HCT116 (cell line): ENCODE data around the gene FBXL7. TPM values are rescaled to one million over a fixed set of nuclear protein-coding genes. Genes with fewer than 3 reads are reported as not detected.

Source experiments
- ATAC-seq: fragments of 200-7000 bp; cut with Tn5 transposase; 2 replicates; pipeline ENCODE4 v1.9.1; 2020; ENCODE audit warnings: mild to moderate bottlenecking, moderate library complexity
- BruUV-seq: library from RNA; stranded (reverse); fragments of 400-500 nt; replicated peaks from 2 replicates; lab custom pipeline; 2021; lab: Mats Ljungman, UMichigan
- CTCF ChIA-PET: fragments of 300-600 bp; sonication (Branson Sonifier 250); formaldehyde crosslinking; loops from one replicate; lab custom pipeline; 2021; ENCODE audit warnings: antibody characterized with exemption; lab: Charles Lee
- POLR2A ChIA-PET: fragments of 300-600, 350-600 bp; sonication (Branson Sonifier 250); formaldehyde crosslinking; loops from one replicate; lab custom pipeline; 2021; ENCODE audit warnings: antibody characterized with exemption; lab: Charles Lee
- RAD21 ChIA-PET, 2 experiments: fragments of 300-600 bp; sonication (Branson Sonifier 250); formaldehyde crosslinking; loops; one replicate each; lab custom pipeline; 2023; ENCODE audit warnings: low total read pairs in 2 of 2; ENCODE audit not compliant: uncharacterized antibody in 2 of 2, unreplicated experiment in 2 of 2, low non-redundant PET in 1 of 2; lab: Charles Lee
- DNase-seq: peaks from one replicate; pipeline ENCODE4 v3.0.0-alpha.2; 2010; ENCODE audit warnings: low read depth, low spot score
- H2AFZ ChIP-seq: fragments of 200-600 bp; shearing (Covaris generic), sonication (generic); 2 replicates; pipeline ENCODE4 v1.6.1; 2017; ENCODE audit warnings: low read depth, mixed run types, mixed read lengths, antibody characterized with exemption, low read length; ENCODE audit not compliant: poor library complexity, severe bottlenecking
- H3K27ac ChIP-seq: 2 replicates; pipeline ENCODE4 v1.5.1; 2012; ENCODE audit warnings: low read depth, low read length
- H3K27me3 ChIP-seq: fragments of 200-600 bp; sonication (generic); 2 replicates; pipeline ENCODE4 v1.6.1; 2016; ENCODE audit warnings: mixed run types, low read length, mixed read lengths; ENCODE audit not compliant: insufficient read depth
- H3K36me3 ChIP-seq, 2 experiments: fragments of 200-500 bp in 1 of 2; fragments of 200-600 bp in 1 of 2; sonication (Bioruptor generic) in 1 of 2; sonication (generic) in 1 of 2; 2 replicates each; pipeline versions ENCODE4 v1.5.1 to v1.6.1; 2014 to 2016; ENCODE audit warnings: low read length in 2 of 2, inconsistent platforms in 1 of 2, mixed read lengths in 1 of 2, mixed run types in 1 of 2; ENCODE audit not compliant: insufficient read depth in 2 of 2, control insufficient read depth in 1 of 2
- H3K4me1 ChIP-seq, 2 experiments: fragments of 200-600 bp in 1 of 2; sonication (generic) in 1 of 2; 2 replicates each; pipeline versions ENCODE4 v1.5.1 to v1.6.1; 2012 to 2017; ENCODE audit warnings: low read length in 2 of 2, inconsistent platforms in 1 of 2, mild to moderate bottlenecking in 1 of 2, mixed read lengths in 1 of 2, mixed run types in 1 of 2, moderate library complexity in 1 of 2; ENCODE audit not compliant: insufficient read depth in 2 of 2, control insufficient read depth in 1 of 2
- H3K4me2 ChIP-seq: fragments of 200-600 bp; sonication (generic); 2 replicates; pipeline ENCODE4 v1.6.1; 2017; ENCODE audit warnings: mixed run types, low read length, mixed read lengths
- H3K4me3 ChIP-seq, 2 experiments: fragments of 200-600 bp in 1 of 2; sonication (generic) in 1 of 2; replicated peaks in 1 of 2; 2 replicates each; pipeline ENCODE4 v1.5.1; 2011 to 2016; ENCODE audit warnings: low read length in 2 of 2, control low read depth in 1 of 2, low read depth in 1 of 2, mild to moderate bottlenecking in 1 of 2, mixed read lengths in 1 of 2, mixed run types in 1 of 2
- H3K79me2 ChIP-seq: fragments of 200-600 bp; sonication (generic); 2 replicates; pipeline ENCODE4 v1.6.1; 2017; ENCODE audit warnings: mild to moderate bottlenecking, mixed run types, low read length, moderate library complexity, mixed read lengths; ENCODE audit not compliant: insufficient read depth
- H3K9ac ChIP-seq: fragments of 200-600 bp; sonication (generic); 2 replicates; pipeline ENCODE4 v1.6.1; 2016; ENCODE audit warnings: low read length, mixed read lengths
- H3K9me2 ChIP-seq: fragments of 200-600 bp; sonication (generic), shearing (Covaris generic); 2 replicates; pipeline ENCODE4 v1.6.1; 2017; ENCODE audit warnings: mixed run types, mild to moderate bottlenecking, moderate library complexity; ENCODE audit not compliant: insufficient read depth
- H3K9me3 ChIP-seq, 2 experiments: fragments of 200-500 bp in 1 of 2; fragments of 200-600 bp in 1 of 2; sonication (Bioruptor generic) in 1 of 2; sonication (generic) in 1 of 2; 2 replicates each; pipeline ENCODE4 v1.6.1; 2014 to 2017; ENCODE audit warnings: low read length in 2 of 2, mixed read lengths in 2 of 2, inconsistent platforms in 1 of 2, low read depth in 1 of 2, mild to moderate bottlenecking in 1 of 2, mixed run types in 1 of 2, moderate library complexity in 1 of 2; ENCODE audit not compliant: control insufficient read depth in 1 of 2, insufficient read depth in 1 of 2
- H4K20me1 ChIP-seq: fragments of 200-600 bp; sonication (generic), shearing (Covaris generic); 2 replicates; pipeline ENCODE4 v1.6.1; 2017; ENCODE audit warnings: mixed run types, mild to moderate bottlenecking, moderate library complexity; ENCODE audit not compliant: insufficient read depth
- ATF3 ChIP-seq: IDR thresholded peaks from 2 replicates; pipeline ENCODE4 v1.6.1; 2012
- EGR1 ChIP-seq: IDR thresholded peaks from 2 replicates; pipeline ENCODE4 v1.6.1; 2012; ENCODE audit warnings: low read depth
- EZH2 ChIP-seq: fragments of 200-600 bp; sonication (generic); IDR thresholded peaks from 2 replicates; pipeline ENCODE4 v1.6.1; 2017; ENCODE audit warnings: antibody characterized with exemption, mixed run types
- FOSL1 ChIP-seq: IDR thresholded peaks from 2 replicates; pipeline ENCODE4 v1.6.1; 2012; ENCODE audit warnings: low read depth
- JUND ChIP-seq: IDR thresholded peaks from 2 replicates; pipeline ENCODE4 v1.6.1; 2012
- MAX ChIP-seq: IDR thresholded peaks from 2 replicates; pipeline ENCODE4 v1.6.1; 2012
- POLR2AphosphoS5 ChIP-seq: IDR thresholded peaks from 2 replicates; pipeline ENCODE4 v1.6.1; 2011; ENCODE audit warnings: mild to moderate bottlenecking, low read depth, low read length, moderate library complexity
- RAD21 ChIP-seq: IDR thresholded peaks from 2 replicates; pipeline ENCODE4 v1.6.1; 2012; ENCODE audit warnings: low read depth, mild to moderate bottlenecking
- REST ChIP-seq: IDR thresholded peaks from 2 replicates; pipeline ENCODE4 v1.6.1; 2012; ENCODE audit warnings: low read depth
- YY1 ChIP-seq: IDR thresholded peaks from 2 replicates; pipeline ENCODE4 v1.6.1; 2011; ENCODE audit warnings: low read length, low read depth, moderate library complexity, mild to moderate bottlenecking; ENCODE audit not compliant: insufficient replicate concordance; ENCODE audit errors: extremely low read depth
- ZFX ChIP-seq: fragments of 450-650 bp; IDR thresholded peaks from 2 replicates; pipeline ENCODE4 v1.6.1; 2017
- intact Hi-C: fragments of 100-400 bp; cut with micrococcal nuclease; formaldehyde crosslinking; loops from 2 replicates; pipeline ENCODE4 v1.10.0; 2022
- total RNA-seq: library from RNA; stranded (reverse); gene quantifications from one replicate; pipeline ENCODE4 v1.2.1, GENCODE V29; 2021; ENCODE audit not compliant: unreplicated experiment

FBXL7 gene
- total RNA-seq, 1 experiment from 2014 or later = 0.05 TPM

GRCh38 chr5:15791859-15792258, 291.9 kb downstream of the FBXL7 start:
- no peak for ATAC-seq
- H3K9me2 ChIP-seq = no peaks in the 10 kb centered on the region
- no peaks in the 10 kb centered on the region for H3K27me3 ChIP-seq
- ChIA-PET RAD21 (no interaction called here), CTCF (no interaction called here)
- intact Hi-C loops = no loop called here
- no peak for TF ChIP-seq ATF3
- TF ChIP-seq YY1 = no peak
- TF ChIP-seq JUND = no peak
- no peak for TF ChIP-seq ZFX
- no peak for TF ChIP-seq MAX
- TF ChIP-seq FOSL1 = no peak
- no peak for TF ChIP-seq EGR1
- no peak for TF ChIP-seq POLR2AphosphoS5
- TF ChIP-seq, all 23 proteins: peak for 0
- Histone ChIP-seq H3K9ac (no peak overlapping the region), H3K4me3 (no peak overlapping the region), H3K36me3 (no peaks in the 10 kb centered on the region), H3K9me3 (peaks cover 4 to 25% of the 10 kb centered on the region in 2 experiments; a peak in 2 of 4 replicates), H2AFZ (no peak overlapping the region), H3K4me2 (no peak overlapping the region), H3K27ac (no peak overlapping the region), H3K79me2 (no peaks in the 10 kb centered on the region), H3K4me1 (no peaks in the 10 kb centered on the region), H4K20me1 (no peaks in the 10 kb centered on the region)
- no peak for DNase-seq
- POLR2A ChIA-PET = no interaction called here
- no TSS peak for BruUV-seq

- BruUV-seq = no TSS peak
- Histone ChIP-seq H3K4me3 (no peak overlapping the region), H3K4me1 (no peaks in the 10 kb centered on the region), H3K9me3 (peaks cover 0 to 29% of the 10 kb centered on the region in 2 experiments; a peak in 2 of 4 replicates), H2AFZ (no peak overlapping the region), H4K20me1 (no peaks in the 10 kb centered on the region), H3K9me2 (no peaks in the 10 kb centered on the region), H3K27ac (no peak overlapping the region), H3K36me3 (no peaks in the 10 kb centered on the region), H3K27me3 (no peaks in the 10 kb centered on the region), H3K79me2 (no peaks in the 10 kb centered on the region), H3K9ac (no peak overlapping the region), H3K4me2 (no peak overlapping the region)
- CTCF ChIA-PET = no interaction called here
- no peak for TF ChIP-seq REST
- no peak for TF ChIP-seq EZH2
- no peak for TF ChIP-seq RAD21
- TF ChIP-seq FOSL1 = no peak
- RAD21 ChIA-PET = no interaction called here
- ATAC-seq = no peak
- intact Hi-C loops = no loop called here
- DNase-seq = no peak
- POLR2A ChIA-PET = no interaction called here
These were observed 294.3 kb downstream of the FBXL7 start for GRCh38 chr5:15794052-15794985.
